Posterior vena cava (tissue), 2 donors: ENCODE results near the gene UQCR11. TPM values are rescaled to one million over a fixed set of nuclear protein-coding genes. Genes with fewer than 3 reads are reported as not detected.

Experiments used
- DNase-seq: peaks from one replicate; pipeline ENCODE4 v3.0.0-alpha.2; 2020; ENCODE audit warnings: low spot score
- intact Hi-C, 2 donors: fragments of 100-400 bp; cut with DNase I; formaldehyde crosslinking; loops; one replicate each; pipeline versions ENCODE4 v1.14.1 to v1.14.2; 2022 to 2023
- long read RNA-seq, 2 donors: library from polyadenylated mRNA; unstranded; transcript quantifications; one replicate each; pipeline ENCODE4 v2.0.0, GENCODE V29; 2020 to 2021
- total RNA-seq, 2 donors: library from RNA; stranded (reverse); fragmentation: NEBNext Ultra II Directional; extraction: Animal tissue kit (Norgen Biotek cat#: 25700); gene quantifications; one replicate each; pipeline ENCODE4 v1.2.1, GENCODE V29; 2021
- donor health status: DM: yes; HTN: yes; CAD: no.
- donor health status: DM: yes; HTN: yes; CAD: no.

UQCR11 gene
- 100 to 1,000 TPM; 197 to 252 TPM for total RNA-seq
- long read RNA-seq, donor 1, transcript UQCR11-203 (3 exons, 1,324 nt) = major isoform, 46 of 48 reads
- long read RNA-seq, donor 1, partial matches to known transcripts = 1 of 48 reads
- long read RNA-seq, donor 1, other reads (novel, unspliced or antisense) = 0 of 48 reads
- long read RNA-seq, donor 2, transcript UQCR11-203 (3 exons, 1,324 nt) = major isoform, 130 of 135 reads
- long read RNA-seq, donor 2, partial matches to known transcripts = 2 of 135 reads
- long read RNA-seq, donor 2, other reads (novel, unspliced or antisense) = 2 of 135 reads

- peak; percentile 98 for DNase-seq
- intact Hi-C loops = no loop called here
Observed at GRCh38 chr19:1605236-1606137, at the start of gene UQCR11. Gene UQCR11 (minus strand): TSS chr19:1605462. CDS start chr19:1605409, 53 bp downstream.

- no peak for DNase-seq
- intact Hi-C loops = loop anchor here in 1 of 2 donors (10.0 kb wide), 1 partner anchor 109 kb away; no protein-coding TSS in a partner anchor
Observed at GRCh38 chr19:1654178-1654792, 49.0 kb upstream of the UQCR11 start.

GRCh38 chr19:1653300-1653628 lies 48.0 kb upstream of the UQCR11 start:
- DNase-seq = no peak
- intact Hi-C loops = loop anchor here in 1 of 2 donors (10.0 kb wide), 1 partner anchor 108 kb away; no protein-coding TSS in a partner anchor

GRCh38 chr19:1652471-1653299 lies 47.4 kb upstream of the UQCR11 start, which contains the start of gene TCF3:
Gene TCF3 (minus strand): TSS chr19:1652615. CDS start chr19:1650248, 2,367 bp downstream.
- intact Hi-C loops = loop anchor here in 1 of 2 donors (10.0 kb wide), 1 partner anchor 108 kb away; no protein-coding TSS in a partner anchor
- DNase-seq = peak; percentile 99

GRCh38 chr19:1651568-1652291 lies 46.5 kb upstream of the UQCR11 start:
- intact Hi-C loops = loop anchor here in 1 of 2 donors (10.0 kb wide), 1 partner anchor 107 kb away; no protein-coding TSS in a partner anchor

GRCh38 chr19:1650650-1651567 lies 45.6 kb upstream of the UQCR11 start:
- intact Hi-C loops = loop anchor here in 1 of 2 donors (10.0 kb wide), 1 partner anchor 106 kb away; no protein-coding TSS in a partner anchor
- DNase-seq = no peak

More at GRCh38 chr19:1651568-1652291, 46.5 kb upstream of the UQCR11 start:
- no peak for DNase-seq

- intact Hi-C loops = loop anchor here in 1 of 2 donors (10.0 kb wide), 1 partner anchor 105 kb away; no protein-coding TSS in a partner anchor
- no peak for DNase-seq
Observed at GRCh38 chr19:1649706-1650649, 44.7 kb upstream of the UQCR11 start.

GRCh38 chr19:1648920-1649541 lies 43.8 kb upstream of the UQCR11 start:
- intact Hi-C loops = no loop called here
- no peak for DNase-seq

- no peak for DNase-seq
- intact Hi-C loops = no loop called here
Observed at GRCh38 chr19:1648459-1648849, 43.2 kb upstream of the UQCR11 start.

GRCh38 chr19:1647501-1648458 lies 42.5 kb upstream of the UQCR11 start:
- intact Hi-C loops = no loop called here
- DNase-seq = no peak

GRCh38 chr19:1646659-1647453 lies 41.6 kb upstream of the UQCR11 start:
- DNase-seq = no peak
- intact Hi-C loops = no loop called here

- intact Hi-C loops = no loop called here
- DNase-seq = no peak
Observed at GRCh38 chr19:1646149-1646548, 40.9 kb upstream of the UQCR11 start.

GRCh38 chr19:1645299-1645698 lies 40.0 kb upstream of the UQCR11 start:
- intact Hi-C loops = loop anchor here in 1 of 2 donors (2.0 kb wide), 1 partner anchor 36 kb away; no protein-coding TSS in a partner anchor

More at GRCh38 chr19:1645299-1645698, 40.0 kb upstream of the UQCR11 start:
- no peak for DNase-seq
